GM21786 (cell line): ENCODE measurements around the gene PRELID2.
"Not testable (repeated sequence)": the region's sequence is repeated elsewhere in the genome, so short reads cannot be mapped to it uniquely, and the experiment has no call there.

Experiments used
- ATAC-seq: cut with Tn5 transposase; IDR thresholded peaks from one replicate; pipeline ENCODE4 v1.9.1; 2021; ENCODE audit not compliant: unreplicated experiment

PRELID2 gene

DNA sequence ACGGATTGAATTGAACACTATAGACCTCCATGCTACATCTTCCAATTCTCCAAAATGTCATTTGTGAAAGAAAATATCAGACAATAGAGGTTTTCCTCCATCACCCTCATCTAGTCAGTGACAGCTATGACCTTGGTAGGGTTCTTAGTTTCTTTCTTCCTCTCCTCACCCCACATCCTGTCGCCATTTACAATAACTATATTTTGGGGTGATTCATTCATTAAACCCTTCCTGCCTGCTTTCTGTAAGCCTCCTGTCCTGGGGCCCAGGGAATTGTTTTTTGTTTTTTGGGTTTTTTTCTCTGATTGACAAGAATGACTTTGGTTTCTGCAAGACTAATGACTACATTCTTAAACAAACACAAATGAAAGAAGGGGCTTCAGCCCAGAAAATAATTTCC is 82.6 kb downstream of the PRELID2 start:
- no peak for ATAC-seq

DNA sequence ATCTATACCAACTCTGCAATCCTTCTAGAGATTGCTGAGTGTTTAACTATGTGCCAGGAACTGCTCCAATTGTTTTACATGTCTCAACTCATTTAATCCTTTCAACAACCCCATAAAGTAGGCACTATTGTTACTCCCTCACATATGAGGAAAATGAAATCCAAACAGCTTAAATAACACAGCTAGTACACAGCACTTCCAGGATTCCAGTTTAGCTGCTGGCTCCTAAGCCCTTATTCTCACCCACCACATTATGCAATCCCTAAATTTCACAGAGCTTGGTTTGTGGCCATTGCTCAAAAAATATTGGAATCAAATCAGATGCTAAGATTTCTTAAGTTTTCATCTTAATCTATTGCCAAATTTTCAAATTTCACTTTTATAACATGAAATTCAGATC is 84.9 kb downstream of the PRELID2 start:
- no peak for ATAC-seq

DNA sequence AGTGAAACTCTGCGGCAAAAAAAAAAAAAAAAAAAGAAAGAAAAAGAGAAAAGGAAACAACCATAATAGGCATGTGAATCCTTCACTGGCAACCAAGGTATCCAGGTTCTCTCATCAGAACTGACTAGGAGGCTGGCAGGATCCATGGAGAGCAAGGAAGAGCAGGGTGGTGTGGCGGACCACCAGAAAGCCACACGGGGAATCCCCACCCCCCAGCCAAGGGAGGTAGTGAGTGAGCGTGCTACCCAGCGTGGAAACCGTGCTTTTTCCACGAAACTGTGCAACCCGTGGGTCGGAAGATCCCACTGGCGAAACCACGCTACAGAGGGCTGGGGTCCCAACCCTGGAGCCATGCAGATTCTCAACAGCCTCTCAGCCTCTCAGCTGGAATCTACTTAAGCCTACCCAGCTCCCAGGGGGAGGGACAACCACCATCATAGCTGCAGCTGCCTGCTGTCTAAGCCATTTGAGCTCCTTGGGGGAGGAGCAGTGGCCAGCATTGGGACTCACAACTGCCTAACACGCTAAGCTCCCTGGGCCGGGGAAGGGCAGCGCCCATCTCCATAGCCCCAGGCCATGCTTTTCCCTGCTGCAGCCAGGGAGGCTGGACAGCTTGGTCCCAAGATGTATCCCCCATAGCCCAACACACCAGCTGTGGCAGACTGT is 91.6 kb downstream of the PRELID2 start:
- ATAC-seq = no peak

DNA sequence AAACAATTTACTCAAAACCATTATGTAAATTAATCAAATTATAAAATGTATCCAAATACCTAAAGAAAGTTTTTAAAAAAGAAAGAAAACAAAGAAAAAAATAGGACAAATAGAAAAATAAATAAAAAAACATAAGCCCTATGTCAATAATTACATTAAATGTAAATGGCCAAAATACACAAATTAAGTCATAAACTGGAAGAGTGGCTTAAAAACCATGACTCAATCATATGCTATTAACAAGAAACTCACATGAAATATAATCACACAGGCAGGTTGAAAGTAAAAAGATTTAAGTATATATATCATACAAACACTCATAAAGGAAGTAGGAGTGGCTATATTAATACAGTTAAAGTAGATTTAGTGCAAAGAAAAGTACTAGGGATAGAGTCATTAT is 95.3 kb downstream of the PRELID2 start:
- no peak for ATAC-seq

DNA sequence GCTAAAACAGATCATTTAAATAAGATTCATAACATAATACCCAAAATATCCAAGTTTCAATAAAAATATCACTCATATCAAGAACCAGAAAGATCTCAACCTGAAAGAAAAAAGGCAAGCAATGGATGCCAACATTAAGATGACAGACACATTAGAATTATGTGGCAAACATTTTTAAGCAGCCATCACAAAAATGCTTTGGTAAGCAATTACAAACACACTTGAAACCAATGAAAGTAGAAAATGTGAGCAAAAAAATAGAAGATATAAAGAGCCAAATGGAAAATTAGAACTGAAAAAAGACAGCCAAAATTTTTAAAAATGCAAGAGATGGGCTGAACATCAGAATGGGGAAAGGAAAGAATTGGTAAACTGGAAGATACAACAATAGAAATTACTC is 96.9 kb downstream of the PRELID2 start:
- no peak for ATAC-seq

DNA sequence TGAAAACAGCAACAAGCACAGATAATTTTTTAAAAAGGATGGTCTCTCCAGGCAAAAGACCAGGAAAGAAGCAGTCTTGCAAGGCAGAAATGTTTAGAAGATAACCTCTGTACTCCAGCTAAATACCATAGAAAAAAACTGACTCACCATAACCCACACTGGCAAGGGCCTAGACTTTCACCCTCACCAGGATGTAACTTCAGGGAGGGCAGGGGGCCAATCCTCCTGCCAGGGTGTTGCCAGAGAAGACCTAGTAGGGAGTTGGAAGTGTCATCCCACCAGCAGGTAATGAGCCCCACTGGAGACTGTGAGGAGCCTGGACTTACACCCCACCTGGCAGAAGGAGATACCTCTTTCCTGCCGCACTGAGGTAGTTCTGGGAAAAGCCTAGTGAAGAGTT is 97.6 kb downstream of the PRELID2 start:
- no peak for ATAC-seq

DNA sequence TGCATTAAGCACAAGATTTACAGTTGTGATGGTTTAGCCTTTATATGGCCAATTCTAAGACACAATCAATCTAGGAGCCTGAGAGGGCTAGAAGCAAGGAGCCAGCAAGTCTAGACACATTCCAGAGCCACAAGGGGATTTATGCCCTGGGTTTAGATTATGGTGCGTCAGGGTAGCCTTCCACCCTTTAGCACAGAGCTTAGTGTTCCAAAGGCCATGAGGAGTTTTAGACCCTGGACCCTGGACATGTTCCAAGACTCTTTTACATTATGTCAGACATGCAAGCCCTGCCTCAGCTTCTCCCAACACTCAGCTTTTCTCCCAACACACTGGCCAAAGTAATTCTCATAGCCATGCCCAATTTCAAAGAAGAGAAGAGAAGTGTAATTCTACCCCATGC is 105.2 kb downstream of the PRELID2 start:
- not testable (repeated sequence) for ATAC-seq

DNA sequence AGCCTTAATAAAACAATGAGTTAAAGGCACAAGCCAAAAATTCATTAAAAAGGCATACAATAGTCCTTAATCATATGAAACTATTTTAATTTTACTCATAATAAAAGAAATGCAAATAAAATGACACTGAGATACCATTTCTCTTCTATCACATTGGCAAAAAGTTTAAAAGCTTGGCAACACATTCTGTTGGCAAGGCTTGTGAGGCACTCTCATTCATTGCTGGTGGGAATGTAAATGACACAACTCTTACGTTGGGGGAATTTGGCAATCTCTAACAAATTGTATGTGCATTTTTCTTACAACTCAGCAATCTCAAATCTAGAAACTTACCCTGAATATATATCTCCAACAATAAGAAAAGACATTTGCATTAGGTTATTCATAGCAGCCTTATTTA is 111.6 kb downstream of the PRELID2 start:
- ATAC-seq = no peak

DNA sequence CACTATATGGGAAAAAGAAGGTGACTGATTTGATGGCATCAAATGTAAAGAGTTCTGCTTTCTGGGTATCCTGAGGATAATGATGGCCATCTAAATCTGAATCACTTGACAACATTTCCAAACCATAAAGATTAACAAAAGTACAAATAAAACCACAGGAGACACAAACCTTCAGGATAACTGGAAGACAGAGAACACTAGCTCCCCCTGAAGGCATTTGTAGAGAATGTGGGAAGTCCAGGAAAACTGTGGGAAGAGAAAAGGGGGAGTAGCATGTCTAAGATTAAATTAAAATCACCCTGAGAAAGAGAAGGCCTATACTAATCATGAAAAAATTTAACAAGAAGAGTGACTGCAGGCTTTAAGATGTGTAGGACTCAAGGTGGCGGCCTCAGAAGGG is 116.2 kb downstream of the PRELID2 start:
- ATAC-seq = no peak

DNA sequence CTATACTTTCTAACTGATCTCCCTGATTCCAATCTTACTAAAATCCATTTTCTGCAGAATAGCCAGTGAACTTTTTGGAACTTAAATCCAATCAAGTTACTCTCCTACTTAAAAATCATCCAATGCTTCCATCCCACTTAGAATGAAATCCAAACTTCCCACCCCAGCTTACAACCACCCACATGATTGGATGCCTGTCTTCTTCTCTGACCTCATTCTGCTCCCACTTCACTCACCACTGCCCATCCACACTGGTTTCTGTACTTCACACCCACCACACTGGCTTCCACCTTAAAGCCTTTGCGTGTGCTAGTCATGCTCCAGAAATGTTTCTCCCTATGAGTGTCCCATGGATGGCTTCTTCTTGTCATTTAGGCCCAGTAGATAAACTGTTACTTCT is 119.7 kb downstream of the PRELID2 start:
- no peak for ATAC-seq

DNA sequence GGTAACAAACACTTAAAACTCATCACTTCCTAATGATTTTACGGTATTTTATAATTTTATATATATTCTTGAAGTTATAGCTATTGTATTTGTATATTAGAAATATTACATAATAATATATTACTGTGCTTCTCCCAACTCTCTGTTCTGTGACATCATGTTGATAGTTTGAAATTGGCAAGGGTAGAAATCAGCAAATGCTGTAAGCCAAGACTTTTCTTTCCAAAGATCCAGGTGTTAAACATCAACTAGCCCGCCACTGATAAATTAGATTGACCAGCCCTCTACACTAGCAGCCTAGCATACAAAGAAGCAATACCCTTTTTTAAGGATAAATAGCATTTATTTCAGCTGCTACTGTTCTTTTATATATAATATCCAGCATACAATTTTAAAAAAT is 122.9 kb downstream of the PRELID2 start:
- ATAC-seq = no peak

DNA sequence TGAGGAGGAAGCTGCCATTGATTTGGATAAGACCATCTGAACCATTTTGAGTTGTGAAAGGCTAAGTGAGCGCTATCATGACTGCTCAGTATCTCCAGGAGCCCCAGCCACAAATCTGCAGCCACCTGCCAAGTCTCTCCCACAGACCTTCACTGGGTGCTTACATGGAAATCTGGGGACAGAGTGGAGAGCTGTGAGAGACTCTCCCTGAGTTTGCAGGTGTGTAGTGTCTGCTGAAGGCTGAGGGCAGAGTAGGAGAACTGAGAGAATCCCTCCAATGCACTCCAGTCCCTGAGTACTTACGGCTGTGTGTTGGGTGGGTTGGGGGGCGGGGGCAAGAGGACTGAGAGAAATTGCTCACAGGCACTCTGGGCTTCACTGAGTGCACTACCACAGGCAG is 123.7 kb downstream of the PRELID2 start:
- no peak for ATAC-seq
